ENCODE measurements around the gene ADAMTSL1.

ADAMTSL1 gene

DNA sequence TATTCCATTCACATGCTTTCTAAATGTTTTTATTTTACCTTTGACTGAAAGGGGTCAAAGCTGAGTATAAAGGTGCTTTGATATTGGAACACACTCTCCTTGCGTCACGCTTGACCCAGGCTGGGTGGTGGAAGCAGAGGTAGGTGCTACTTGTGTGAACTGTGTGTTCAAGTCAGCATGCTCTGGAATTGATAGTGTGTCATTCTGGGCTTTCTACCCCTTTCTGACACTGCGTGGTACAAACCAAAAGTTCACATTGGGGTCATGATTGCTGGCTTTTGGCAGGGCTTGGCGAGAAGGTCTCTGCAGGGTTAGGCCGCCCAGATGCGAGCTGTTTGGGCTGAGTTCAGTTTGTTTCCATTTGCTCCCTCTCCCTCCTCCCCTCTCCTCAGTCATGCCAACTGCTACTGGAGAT, 131.8 kb downstream of the ADAMTSL1 start:
- no peak for DNase-seq (ENCODE audit: low read depth)

- no peak for DNase-seq (ENCODE audit: low read depth)
Measured at GRCh38 chr9:18606281-18606680, 132.3 kb downstream of the ADAMTSL1 start.

DNA sequence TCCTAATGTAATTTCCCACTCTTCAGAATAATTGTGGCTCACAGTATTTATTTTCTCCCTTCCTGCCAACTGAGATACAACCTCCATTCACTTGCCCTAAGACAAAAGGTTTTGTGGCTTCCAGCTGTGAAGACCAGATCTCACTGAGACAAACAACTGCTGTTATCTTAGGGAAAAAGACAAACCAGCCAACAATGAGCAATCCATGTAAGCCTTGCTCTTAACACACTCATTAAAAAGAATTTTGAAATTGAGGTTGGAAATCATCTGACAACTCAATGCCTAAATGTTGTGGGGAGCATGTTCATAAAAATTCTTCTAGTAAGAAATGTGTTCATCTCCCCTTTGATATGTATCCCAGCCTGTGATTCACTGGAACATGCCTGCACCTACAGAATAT, 132.9 kb downstream of the ADAMTSL1 start:
- no peak for DNase-seq (ENCODE audit: low read depth)

DNA sequence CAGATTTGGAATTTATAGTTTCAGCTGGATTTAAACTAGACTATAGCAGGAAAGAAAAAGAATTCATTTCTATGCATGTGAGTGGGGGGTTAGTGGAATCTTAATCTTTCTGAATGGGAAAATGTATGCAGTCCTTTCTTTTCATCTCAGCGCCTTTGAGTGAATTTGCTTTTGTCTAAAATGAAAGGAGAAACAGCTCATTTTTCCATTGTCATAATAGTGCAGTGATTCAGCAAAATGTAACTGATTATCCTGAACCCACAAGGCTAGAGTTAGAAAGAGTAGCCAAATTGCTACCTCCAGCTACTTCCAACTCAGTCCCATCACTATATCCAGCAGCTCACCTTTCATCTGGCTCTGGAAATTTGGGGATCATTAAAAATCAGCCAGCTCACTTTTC, 134.4 kb downstream of the ADAMTSL1 start:
- DNase-seq (ENCODE audit: low read depth), result no peak

DNA sequence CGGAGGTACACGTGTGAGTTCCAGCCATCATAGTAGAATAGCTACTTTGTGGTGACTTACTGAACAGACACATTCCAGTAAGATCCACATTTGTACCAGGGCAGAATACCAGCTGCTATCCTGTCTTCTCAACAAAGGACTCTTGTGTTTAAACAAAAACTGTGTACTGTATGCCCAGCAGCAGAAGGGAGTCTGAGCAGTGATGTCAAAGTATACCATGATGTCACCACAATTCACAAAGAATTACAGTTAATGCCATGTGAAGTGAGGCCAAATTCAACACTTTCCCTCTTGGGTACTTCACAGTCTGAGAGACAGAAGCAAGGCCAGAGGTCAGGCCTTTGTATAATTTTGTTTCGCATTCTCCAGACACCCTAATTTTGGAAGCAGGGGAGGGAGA, 137.0 kb downstream of the ADAMTSL1 start:
- DNase-seq (ENCODE audit: low read depth), result no peak

GRCh38 chr9:18611971-18612370, 138.0 kb downstream of the ADAMTSL1 start:
- DNase-seq (ENCODE audit: low read depth), result no peak

DNA sequence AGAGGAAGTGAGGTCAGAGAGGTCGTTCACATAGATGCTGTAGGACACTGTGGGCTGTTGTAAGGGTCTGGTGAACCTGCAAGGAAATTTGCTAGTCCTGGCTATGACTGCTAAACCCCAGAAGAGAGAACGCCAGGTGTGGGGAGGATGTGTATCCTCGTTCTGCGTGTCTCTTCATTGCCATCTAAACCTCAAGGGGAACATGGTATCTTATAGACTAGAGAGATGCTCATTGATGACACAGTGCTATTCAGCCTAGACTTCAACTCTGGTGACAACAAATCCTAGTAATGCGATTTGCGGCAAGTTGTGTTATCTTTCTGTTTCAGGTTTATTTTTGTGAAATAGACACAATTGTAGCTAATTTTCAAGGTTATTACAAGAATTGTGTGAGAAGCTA, 140.2 kb downstream of the ADAMTSL1 start:
- DNase-seq (ENCODE audit: low read depth), result no peak

GRCh38 chr9:18614651-18615050, 140.7 kb downstream of the ADAMTSL1 start:
- DNase-seq (ENCODE audit: low read depth), result no peak

- DNase-seq (ENCODE audit: low read depth), result no peak
Measured at GRCh38 chr9:18616976-18617375, 143.0 kb downstream of the ADAMTSL1 start.

DNA sequence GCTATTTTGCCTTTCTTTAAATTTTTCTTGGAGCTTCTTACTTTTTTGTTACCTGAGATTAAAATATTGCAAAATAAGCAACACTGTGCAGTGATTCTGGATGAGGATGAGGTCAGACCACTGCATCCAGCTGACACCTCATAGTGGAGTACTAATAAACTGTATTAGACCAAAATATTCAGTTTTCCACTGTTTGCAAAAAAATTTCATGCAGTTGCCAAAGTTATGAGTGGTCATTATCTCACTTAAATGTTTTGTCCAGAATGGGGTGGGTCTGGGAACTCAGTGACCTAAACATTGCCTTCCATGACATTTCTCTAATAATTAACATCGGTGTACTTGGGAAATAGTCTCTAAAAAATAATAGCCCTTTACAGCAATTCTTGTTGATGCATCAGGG, 143.8 kb downstream of the ADAMTSL1 start:
- DNase-seq (ENCODE audit: low read depth), result no peak

- no peak for DNase-seq (ENCODE audit: low read depth)
Measured at GRCh38 chr9:18618862-18619261, 144.9 kb downstream of the ADAMTSL1 start.

DNA sequence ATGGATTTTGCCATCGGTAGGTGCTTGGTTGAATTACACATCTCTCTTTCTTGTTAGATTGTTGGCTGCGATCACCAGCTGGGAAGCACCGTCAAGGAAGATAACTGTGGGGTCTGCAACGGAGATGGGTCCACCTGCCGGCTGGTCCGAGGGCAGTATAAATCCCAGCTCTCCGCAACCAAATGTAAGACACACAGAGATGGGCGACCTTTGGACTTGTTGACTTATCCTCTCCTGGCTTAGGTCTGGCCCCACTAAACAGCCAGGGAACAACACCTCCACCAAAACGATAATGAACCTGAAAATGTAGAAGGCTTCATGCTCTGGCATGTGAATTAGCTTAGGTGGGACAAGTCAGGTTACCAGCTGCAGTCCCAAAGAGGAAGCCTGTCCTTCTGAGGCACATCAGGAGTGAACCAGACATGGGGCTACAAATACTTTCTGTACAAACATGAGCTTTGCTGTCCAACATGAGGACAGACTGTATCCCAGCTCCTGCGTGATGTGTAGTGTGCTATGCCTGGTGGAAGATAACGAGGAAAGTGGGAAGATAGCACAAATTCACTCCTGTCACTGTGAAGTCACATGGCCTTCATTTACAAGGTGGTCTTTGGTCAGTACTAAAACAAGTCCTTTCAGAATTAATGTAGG, 148.4 kb downstream of the ADAMTSL1 start:
- no peak for DNase-seq (ENCODE audit: low read depth)

GRCh38 chr9:18623221-18624079, 149.5 kb downstream of the ADAMTSL1 start:
- no peak for DNase-seq (ENCODE audit: low read depth)

DNA sequence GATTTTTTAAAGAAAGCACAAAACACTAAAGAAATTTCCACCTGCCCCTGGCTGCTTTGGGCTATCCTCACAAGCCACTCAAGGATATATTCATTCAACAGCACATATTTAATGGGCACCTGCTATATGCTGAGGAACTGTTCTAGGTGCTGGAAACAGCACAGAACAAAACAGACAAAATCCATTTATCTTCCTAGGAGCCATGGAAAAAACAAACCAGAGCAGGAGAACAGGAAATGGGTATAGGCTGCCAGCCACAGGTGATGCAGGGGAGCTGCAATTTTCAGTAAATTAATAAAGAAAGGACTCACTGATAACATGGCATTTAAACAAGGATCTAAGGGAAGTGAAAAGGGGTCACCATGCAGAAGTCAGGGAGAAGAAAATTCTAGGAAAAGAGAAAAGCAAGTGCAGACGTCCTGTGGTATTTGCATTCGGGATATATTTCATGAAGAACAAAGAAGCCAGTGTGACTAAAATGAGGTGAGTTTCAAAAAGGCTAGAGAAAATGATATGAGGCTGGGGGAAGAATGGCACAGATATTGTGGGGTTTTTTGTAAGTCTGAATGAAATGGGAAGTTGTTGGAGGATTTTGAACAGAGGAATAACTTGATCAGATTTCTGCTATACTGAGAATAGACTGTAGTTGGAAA, 152.2 kb downstream of the ADAMTSL1 start:
- DNase-seq (ENCODE audit: low read depth), result no peak

DNA sequence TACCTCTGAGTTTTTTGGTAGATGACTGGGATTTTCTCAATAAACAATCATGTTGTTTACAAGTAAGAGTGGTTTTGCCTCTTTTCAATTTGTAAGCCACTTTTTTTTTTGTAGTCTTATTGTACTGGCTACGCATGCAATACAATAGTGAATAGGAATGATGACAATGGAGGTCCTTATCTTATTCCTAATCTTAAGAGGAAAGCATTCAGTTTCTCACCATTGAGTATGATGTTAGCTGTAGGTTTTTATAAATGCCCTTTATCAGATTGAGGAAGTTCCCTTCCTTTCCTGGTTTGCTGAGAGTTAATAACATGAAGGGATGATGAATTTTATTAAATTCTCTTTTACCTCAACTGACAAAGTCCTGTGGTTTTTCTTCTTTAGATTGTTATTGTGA, 155.2 kb downstream of the ADAMTSL1 start:
- DNase-seq (ENCODE audit: low read depth), result no peak

DNA sequence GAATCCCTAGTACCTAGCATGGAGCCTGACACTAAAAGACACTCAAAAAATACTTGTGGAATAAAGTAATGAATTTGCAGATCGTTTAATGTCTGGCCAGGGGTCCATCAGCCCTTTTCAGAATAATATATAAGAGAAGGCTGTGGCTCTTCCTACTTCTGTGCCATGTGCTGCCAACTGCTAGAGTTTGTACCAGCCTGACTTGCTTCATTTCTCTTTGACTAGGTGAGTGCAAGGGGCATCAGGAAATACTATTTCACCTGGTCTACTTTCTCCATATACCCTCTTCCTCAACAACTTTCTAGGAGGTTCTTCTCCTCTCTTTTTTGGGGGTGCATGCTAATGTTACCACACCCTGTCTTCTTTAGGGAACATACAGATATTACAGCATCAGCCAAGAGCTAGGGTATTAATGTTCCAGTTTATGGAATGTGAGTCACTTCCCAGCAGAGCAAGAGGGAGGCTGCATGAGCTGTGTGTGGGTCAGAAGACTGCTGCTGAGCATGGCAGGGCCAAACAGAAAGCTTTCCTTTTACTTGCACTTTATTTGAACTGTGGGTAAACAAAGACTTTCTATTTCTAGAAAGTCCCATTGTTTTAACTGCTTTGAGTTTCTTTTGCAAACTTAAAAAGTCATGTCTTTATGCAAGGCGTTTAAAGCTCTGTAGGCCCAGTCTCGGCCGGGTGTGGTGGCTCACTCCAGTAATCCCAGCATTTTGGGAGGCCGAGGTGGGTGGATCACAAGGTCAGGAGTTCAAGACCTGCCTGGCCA, 158.9 kb downstream of the ADAMTSL1 start:
- DNase-seq (ENCODE audit: low read depth), result no peak

GRCh38 chr9:18636781-18637180, 162.8 kb downstream of the ADAMTSL1 start:
- no peak for DNase-seq (ENCODE audit: low read depth)

- DNase-seq (ENCODE audit: low read depth), result no peak
Measured at GRCh38 chr9:18638371-18639249, 164.7 kb downstream of the ADAMTSL1 start.

- DNase-seq (ENCODE audit: low read depth), result no peak
Measured at GRCh38 chr9:18639911-18640310, 166.0 kb downstream of the ADAMTSL1 start.

GRCh38 chr9:18658804-18659705, 185.1 kb downstream of the ADAMTSL1 start:
- DNase-seq (ENCODE audit: low read depth), result no peak

Data from activated T-cell treated with anti-CD3 and anti-CD28 coated beads for 24 hours (primary cell).